ENCODE data around the gene IRF4. TPM values are rescaled to one million over a fixed set of nuclear protein-coding genes. Genes with fewer than 3 reads are reported as not detected.

Gene IRF4
- total RNA-seq, 1 donor from 2014 or later = 0.24 TPM

Other genes starting within 250 kb of the IRF4 start
- gene DUSP22, start 99.3 kb upstream of the IRF4 start, total RNA-seq (ENCODE audit: insufficient read depth, low replicate concordance) = 21.2 TPM